ENCODE results near the gene TMEM38B.

GRCh38 chr9:105681724-105682123, 12.6 kb upstream of the TMEM38B start:
- TF ChIP-seq EZH2 (IDR thresholded peaks at IDR 0.05; ENCODE audit: borderline replicate concordance, insufficient read depth, low read length, poor library complexity, severe bottlenecking) (no peak), CTCF (IDR thresholded peaks at IDR 0.05; ENCODE audit: poor library complexity, severe bottlenecking) (no peak)

All from neural cell (in vitro differentiated cells).